ENCODE results near the gene PSMB5. TPM values are rescaled to one million over a fixed set of nuclear protein-coding genes. Genes with fewer than 3 reads are reported as not detected.

The PSMB5 gene
- total RNA-seq, 4 donors from 2014 or later: 135 to 155 (median 145) TPM

GRCh38 chr14:23055621-23056144, 21.0 kb upstream of the PSMB5 start:
- TF ChIP-seq POLR2AphosphoS5 (IDR thresholded peaks at IDR 0.05) (no peak), POLR2A (IDR thresholded peaks at IDR 0.05; ENCODE audit: low read depth) (no peak), EP300 (IDR thresholded peaks at IDR 0.05) (no peak), CTCF (IDR thresholded peaks at IDR 0.05) (no peak)
- WGBS: 100% methylated on average over 1 of the region's 6 CpGs
- intact Hi-C loops (cut with DNase I): no loop called here
- Histone ChIP-seq H3K4me3 (no peak overlapping the region), H3K27me3 (no peaks in the 10 kb centered on the region), H3K4me1 (peaks cover 11 to 31% (median 25%) of the 10 kb centered on the region in 4 donors), H3K27ac (replicated peaks in 1 of 4) (peak overlapping the region in 1 of 4 donors; percentile 82), H3K9me3 (no peaks in the 10 kb centered on the region), H3K36me3 (peaks cover 19 to 25% (median 22%) of the 10 kb centered on the region in 4 donors)
- DNase-seq (ENCODE audit: extremely low spot score): no peak

- intact Hi-C loops (cut with DNase I): no loop called here
Measured at GRCh38 chr14:23055147-23055550, 20.4 kb upstream of the PSMB5 start.

GRCh38 chr14:23054000-23054811, 19.5 kb upstream of the PSMB5 start:
- H3K4me1 ChIP-seq: peaks cover 11 to 31% (median 25%) of the 10 kb centered on the region in 4 donors
- no peak overlapping the region for H3K4me3 ChIP-seq
- H3K27ac ChIP-seq (replicated peaks in 1 of 4): no peak overlapping the region
- intact Hi-C loops (cut with DNase I): loop anchor here (1.0 kb wide), 1 partner anchor 65 kb away; no protein-coding TSS in a partner anchor
- H3K27me3 ChIP-seq: no peaks in the 10 kb centered on the region
- no peak for DNase-seq (ENCODE audit: extremely low spot score)
- H3K36me3 ChIP-seq: peaks cover 6 to 11% (median 8%) of the 10 kb centered on the region in 4 donors
- TF ChIP-seq CTCF (IDR thresholded peaks at IDR 0.05) (peak in 1 of 3 experiments; percentile 11), POLR2AphosphoS5 (IDR thresholded peaks at IDR 0.05) (no peak)
- 83% methylated on average over 9 of the region's 17 CpGs for WGBS
- no peaks in the 10 kb centered on the region for H3K9me3 ChIP-seq

More at GRCh38 chr14:23055147-23055550, 20.4 kb upstream of the PSMB5 start:
- no peaks in the 10 kb centered on the region for H3K27me3 ChIP-seq
- no peak for DNase-seq (ENCODE audit: extremely low spot score)
- H3K27ac ChIP-seq (replicated peaks in 1 of 4): no peak overlapping the region
- TF ChIP-seq EP300 (IDR thresholded peaks at IDR 0.05) (no peak), POLR2A (IDR thresholded peaks at IDR 0.05; ENCODE audit: low read depth) (no peak), POLR2AphosphoS5 (IDR thresholded peaks at IDR 0.05) (no peak), CTCF (IDR thresholded peaks at IDR 0.05) (no peak)
- no peak overlapping the region for H3K4me3 ChIP-seq
- H3K4me1 ChIP-seq: peaks cover 11 to 31% (median 25%) of the 10 kb centered on the region in 4 donors
- peaks cover 14 to 20% (median 17%) of the 10 kb centered on the region in 4 donors for H3K36me3 ChIP-seq
- WGBS: 100% methylated on average over 10 of the region's 12 CpGs
- no peaks in the 10 kb centered on the region for H3K9me3 ChIP-seq

GRCh38 chr14:23053426-23053825, 18.7 kb upstream of the PSMB5 start:
- intact Hi-C loops (cut with DNase I): no loop called here
- whole genome bisulfite sequencing: 91% methylated on average over 8 of the region's 10 CpGs
- Histone ChIP-seq H3K4me1 (peaks cover 11 to 30% (median 24%) of the 10 kb centered on the region in 4 donors), H3K36me3 (peaks cover 0 to 3% (median 0%) of the 10 kb centered on the region in 4 donors), H3K9me3 (no peaks in the 10 kb centered on the region), H3K27me3 (no peaks in the 10 kb centered on the region), H3K4me3 (no peak overlapping the region), H3K27ac (replicated peaks in 1 of 4) (no peak overlapping the region)
- no peak for DNase-seq (ENCODE audit: extremely low spot score)
- no peak for TF ChIP-seq EP300 (IDR thresholded peaks at IDR 0.05)
- no peak for TF ChIP-seq POLR2AphosphoS5 (IDR thresholded peaks at IDR 0.05)
- no peak for TF ChIP-seq CTCF (IDR thresholded peaks at IDR 0.05)
- no peak for TF ChIP-seq POLR2A (IDR thresholded peaks at IDR 0.05; ENCODE audit: low read depth)

All from esophagus muscularis mucosa (tissue), 4 donors.